T-helper 2 cell (primary cell): ENCODE results near the gene RPS25.
"Not testable (repeated sequence)": the region's sequence is repeated elsewhere in the genome, so short reads cannot be mapped to it uniquely, and the experiment has no call there.

Source experiments
- DNase-seq, 5 experiments: peaks; one replicate each; pipeline versions ENCODE4 v3.0.0 to v3.0.0-alpha.2; 2012 to 2022
- total RNA-seq, 2 donors: gene quantifications; one replicate each; lab custom pipeline; 2026; lab: John Stamatoyannopoulos, UW

The RPS25 gene
- total RNA-seq, result 818 to 865 reads per million in 2 donors

GRCh38 chr11:119018074-119018938 is at the start of gene RPS25, which contains the start of gene TRAPPC4:
RPS25 (minus strand) TSS chr11:119018343; CDS start chr11:119018284, 59 bp downstream.
TRAPPC4 (plus strand) TSS chr11:119018766; CDS start chr11:119018796, 30 bp downstream.
- DNase-seq, result peak; percentile 88 to 99 (median 95)

GRCh38 chr11:119067371-119068222 is 49.5 kb upstream of the RPS25 start, which contains the start of gene VPS11:
VPS11 (plus strand) TSS chr11:119067818; CDS start chr11:119067824, 6 bp downstream.
- peak; percentile 95 to 99 (median 98) for DNase-seq

- DNase-seq, result peak in 2 of 5 experiments; percentile 23 to 80
Measured at GRCh38 chr11:119065369-119065768, 47.2 kb upstream of the RPS25 start.

GRCh38 chr11:119062779-119063178 is 44.6 kb upstream of the RPS25 start:
- no peak for DNase-seq

GRCh38 chr11:119061256-119061655 is 43.1 kb upstream of the RPS25 start:
- DNase-seq, result no peak

GRCh38 chr11:119059128-119059527 is 41.0 kb upstream of the RPS25 start:
- not testable (repeated sequence) for DNase-seq

- peak; percentile 98 to 99 (median 98) for DNase-seq
Measured at GRCh38 chr11:119057000-119057769, 39.0 kb upstream of the RPS25 start, which contains the start of gene HYOU1. HYOU1 (minus strand) TSS chr11:119057205; CDS start chr11:119056160, 1,045 bp downstream.

GRCh38 chr11:119056421-119056999 is 38.4 kb upstream of the RPS25 start:
- DNase-seq, result peak; percentile 25 to 58 (median 50)

- peak in 1 of 5 experiments; percentile 62 for DNase-seq
Measured at GRCh38 chr11:119055901-119056300, 37.8 kb upstream of the RPS25 start.

GRCh38 chr11:119054418-119054817 is 36.3 kb upstream of the RPS25 start:
- no peak for DNase-seq

- DNase-seq, result no peak
Measured at GRCh38 chr11:119052163-119052814, 34.1 kb upstream of the RPS25 start.

GRCh38 chr11:119051440-119052162 is 33.5 kb upstream of the RPS25 start:
- DNase-seq, result peak in 3 of 5 experiments; percentile 20 to 35 (median 21)

- DNase-seq, result no peak
Measured at GRCh38 chr11:119049081-119049480, 30.9 kb upstream of the RPS25 start.

GRCh38 chr11:119048644-119049043 is 30.5 kb upstream of the RPS25 start:
- DNase-seq, result no peak

- DNase-seq, result no peak
Measured at GRCh38 chr11:119047205-119047604, 29.1 kb upstream of the RPS25 start.

GRCh38 chr11:119046489-119046888 is 28.3 kb upstream of the RPS25 start:
- no peak for DNase-seq

- no peak for DNase-seq
Measured at GRCh38 chr11:119044708-119045107, 26.6 kb upstream of the RPS25 start.

GRCh38 chr11:119042927-119043326 is 24.8 kb upstream of the RPS25 start:
- no peak for DNase-seq

- DNase-seq, result no peak
Measured at GRCh38 chr11:119041821-119042514, 23.8 kb upstream of the RPS25 start.

- not testable (repeated sequence) for DNase-seq
Measured at GRCh38 chr11:119039471-119039870, 21.3 kb upstream of the RPS25 start.
